ENCODE results near the gene SELPLG.

The SELPLG gene

DNA sequence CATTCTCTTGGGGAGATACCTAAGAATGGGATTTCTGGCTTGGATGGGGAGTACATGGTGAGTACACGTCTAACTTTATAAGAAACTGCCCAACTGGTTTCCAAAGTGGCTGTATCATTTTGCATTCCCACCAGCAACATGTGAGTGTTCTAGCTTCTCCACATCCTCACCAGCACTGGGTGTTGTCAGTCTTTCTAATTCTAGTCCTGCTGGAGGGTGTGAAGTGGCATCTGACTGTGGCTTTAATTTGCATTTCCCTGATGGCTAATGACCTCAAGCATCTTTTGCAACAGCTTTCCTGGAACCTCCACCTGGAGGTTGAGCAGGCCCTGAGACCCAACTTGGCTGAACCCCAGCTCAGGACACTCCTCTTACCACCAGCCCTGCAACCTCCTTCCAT, 17.8 kb downstream of the SELPLG start:
- TF ChIP-seq, protein P1, sequence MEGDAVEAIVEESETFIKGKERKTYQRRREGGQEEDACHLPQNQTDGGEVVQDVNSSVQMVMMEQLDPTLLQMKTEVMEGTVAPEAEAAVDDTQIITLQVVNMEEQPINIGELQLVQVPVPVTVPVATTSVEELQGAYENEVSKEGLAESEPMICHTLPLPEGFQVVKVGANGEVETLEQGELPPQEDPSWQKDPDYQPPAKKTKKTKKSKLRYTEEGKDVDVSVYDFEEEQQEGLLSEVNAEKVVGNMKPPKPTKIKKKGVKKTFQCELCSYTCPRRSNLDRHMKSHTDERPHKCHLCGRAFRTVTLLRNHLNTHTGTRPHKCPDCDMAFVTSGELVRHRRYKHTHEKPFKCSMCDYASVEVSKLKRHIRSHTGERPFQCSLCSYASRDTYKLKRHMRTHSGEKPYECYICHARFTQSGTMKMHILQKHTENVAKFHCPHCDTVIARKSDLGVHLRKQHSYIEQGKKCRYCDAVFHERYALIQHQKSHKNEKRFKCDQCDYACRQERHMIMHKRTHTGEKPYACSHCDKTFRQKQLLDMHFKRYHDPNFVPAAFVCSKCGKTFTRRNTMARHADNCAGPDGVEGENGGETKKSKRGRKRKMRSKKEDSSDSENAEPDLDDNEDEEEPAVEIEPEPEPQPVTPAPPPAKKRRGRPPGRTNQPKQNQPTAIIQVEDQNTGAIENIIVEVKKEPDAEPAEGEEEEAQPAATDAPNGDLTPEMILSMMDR (IDR thresholded peaks at IDR 0.05), result no peak
- Histone ChIP-seq H3K9ac (no peak overlapping the region), H3K9me3 (ENCODE audit: control insufficient read depth, low read length) (no peaks in the 10 kb centered on the region), H2AFZ (no peak overlapping the region), H3K4me1 (peaks cover 5% of the 10 kb centered on the region), H3K27ac (no peak overlapping the region), H3K36me3 (ENCODE audit: control insufficient read depth, insufficient read depth, low read length) (no peaks in the 10 kb centered on the region), H3K79me2 (no peaks in the 10 kb centered on the region), H3K27me3 (ENCODE audit: control insufficient read depth, insufficient read depth, low read length) (no peaks in the 10 kb centered on the region), H3K4me2 (ENCODE audit: low read length) (no peak overlapping the region), H3K4me3 (ENCODE audit: low read depth, low read length) (no peak overlapping the region)

DNA sequence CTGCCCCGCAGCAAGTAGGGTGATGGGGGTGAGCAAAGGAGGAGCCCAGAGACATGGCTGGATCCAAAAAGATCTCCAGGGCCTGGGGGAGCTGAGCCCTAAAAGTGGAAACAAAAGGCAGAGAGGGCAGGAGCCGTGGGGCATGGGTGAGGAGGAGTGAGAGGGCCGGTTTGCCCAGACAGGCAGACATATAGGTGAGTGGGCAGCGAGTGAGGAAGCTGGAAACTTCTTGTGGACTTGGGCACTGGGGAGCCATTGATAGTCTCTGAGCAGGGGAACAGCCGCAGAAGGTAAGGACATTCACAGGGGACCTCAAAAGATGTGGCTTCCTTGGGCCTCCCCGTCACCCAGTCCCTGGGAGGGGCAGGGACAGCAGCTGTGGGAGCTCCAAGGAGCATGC, 19.1 kb downstream of the SELPLG start:
- peaks cover 5% of the 10 kb centered on the region for H3K4me1 ChIP-seq
- no peaks in the 10 kb centered on the region for H3K36me3 ChIP-seq (ENCODE audit: control insufficient read depth, insufficient read depth, low read length)
- no peaks in the 10 kb centered on the region for H3K79me2 ChIP-seq
- no peak overlapping the region for H3K27ac ChIP-seq
- TF ChIP-seq, protein P1 (IDR thresholded peaks at IDR 0.05), result no peak
- H2AFZ ChIP-seq, result no peak overlapping the region
- H3K9me3 ChIP-seq (ENCODE audit: control insufficient read depth, low read length), result no peaks in the 10 kb centered on the region
- H3K4me2 ChIP-seq (ENCODE audit: low read length), result no peak overlapping the region
- H3K4me3 ChIP-seq (ENCODE audit: low read depth, low read length), result no peak overlapping the region
- H3K27me3 ChIP-seq (ENCODE audit: control insufficient read depth, insufficient read depth, low read length), result no peaks in the 10 kb centered on the region
- no peak overlapping the region for H3K9ac ChIP-seq

DNA sequence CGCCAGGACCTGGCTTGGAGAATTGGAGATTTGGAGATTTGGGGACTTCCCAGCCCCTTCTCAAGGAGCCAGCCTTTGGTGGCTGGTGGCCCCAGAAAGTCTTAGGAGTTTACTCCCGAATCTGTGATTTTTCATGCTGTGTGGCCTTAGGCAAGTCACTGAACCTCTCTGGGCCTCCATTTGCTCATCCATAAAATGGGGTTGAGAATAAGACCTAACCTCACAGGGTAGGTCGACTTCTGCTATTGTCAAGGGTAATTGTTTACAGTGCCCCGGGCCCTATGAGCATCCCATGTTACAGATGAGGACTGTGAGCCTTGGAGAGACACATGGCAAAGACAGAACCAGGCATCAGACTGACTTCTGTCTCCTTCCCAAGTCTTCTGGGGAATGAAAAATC, 19.7 kb downstream of the SELPLG start:
- H3K79me2 ChIP-seq, result no peaks in the 10 kb centered on the region
- H3K4me3 ChIP-seq (ENCODE audit: low read depth, low read length), result no peak overlapping the region
- H3K27ac ChIP-seq, result no peak overlapping the region
- H3K4me2 ChIP-seq (ENCODE audit: low read length), result no peak overlapping the region
- H3K4me1 ChIP-seq, result peaks cover 5% of the 10 kb centered on the region
- no peak overlapping the region for H2AFZ ChIP-seq
- TF ChIP-seq, protein P1 (IDR thresholded peaks at IDR 0.05), result no peak
- H3K9ac ChIP-seq, result no peak overlapping the region
- H3K27me3 ChIP-seq (ENCODE audit: control insufficient read depth, insufficient read depth, low read length), result no peaks in the 10 kb centered on the region
- no peaks in the 10 kb centered on the region for H3K36me3 ChIP-seq (ENCODE audit: control insufficient read depth, insufficient read depth, low read length)
- H3K9me3 ChIP-seq (ENCODE audit: control insufficient read depth, low read length), result no peaks in the 10 kb centered on the region

DNA sequence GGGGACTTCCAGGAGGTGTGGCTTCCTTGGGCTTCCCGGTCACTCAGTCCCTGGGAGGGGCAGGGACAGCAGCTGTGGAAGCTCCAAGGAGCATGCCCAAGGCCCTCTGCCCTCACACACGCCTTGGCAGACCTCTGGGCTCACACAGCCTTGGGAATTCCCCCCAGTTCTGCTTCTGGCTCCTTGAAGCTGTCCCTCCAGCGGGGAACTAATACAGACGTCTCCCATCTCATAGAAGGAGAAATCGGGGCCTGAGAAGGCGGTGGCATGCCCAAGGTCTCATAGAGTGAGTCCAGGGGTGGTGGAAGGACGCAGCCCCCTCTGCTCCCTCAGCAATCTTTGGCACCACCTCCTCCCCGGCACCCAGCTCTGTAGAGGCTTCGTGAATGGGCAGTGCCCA, 20.1 kb downstream of the SELPLG start:
- Histone ChIP-seq H3K9me3 (ENCODE audit: control insufficient read depth, low read length) (no peaks in the 10 kb centered on the region), H3K4me2 (ENCODE audit: low read length) (no peak overlapping the region), H2AFZ (no peak overlapping the region), H3K36me3 (ENCODE audit: control insufficient read depth, insufficient read depth, low read length) (no peaks in the 10 kb centered on the region), H3K4me1 (peaks cover 5% of the 10 kb centered on the region), H3K27me3 (ENCODE audit: control insufficient read depth, insufficient read depth, low read length) (no peaks in the 10 kb centered on the region), H3K9ac (no peak overlapping the region), H3K27ac (no peak overlapping the region), H3K79me2 (no peaks in the 10 kb centered on the region), H3K4me3 (ENCODE audit: low read depth, low read length) (no peak overlapping the region)
- TF ChIP-seq, protein P1 (IDR thresholded peaks at IDR 0.05), result no peak

DNA sequence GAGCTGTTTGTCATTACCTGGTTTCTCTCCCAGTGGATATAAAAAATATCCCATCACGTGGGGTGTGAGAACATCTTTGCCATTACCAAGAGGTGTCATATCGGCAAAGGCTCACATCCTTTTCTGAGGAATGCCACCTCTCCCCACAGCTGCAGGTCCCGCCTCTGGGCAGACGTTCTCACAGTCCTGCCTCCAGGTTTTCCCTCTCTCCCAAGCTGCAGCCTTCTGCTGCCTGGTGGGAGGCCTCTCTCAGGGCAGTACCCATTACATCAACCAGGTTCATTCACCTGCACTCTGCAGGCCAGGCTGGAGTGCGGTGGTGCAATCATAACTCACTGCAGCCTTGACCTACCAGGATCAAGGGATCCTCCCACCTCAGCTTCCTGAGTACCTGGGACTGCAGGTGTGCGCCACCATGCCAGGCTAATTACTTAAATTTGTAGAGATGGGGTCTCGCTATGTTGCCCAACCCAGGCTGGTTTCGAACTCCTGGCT, 20.9 kb downstream of the SELPLG start:
- Histone ChIP-seq H3K79me2 (no peaks in the 10 kb centered on the region), H3K27ac (no peak overlapping the region), H3K4me3 (ENCODE audit: low read depth, low read length) (no peak overlapping the region), H3K9me3 (ENCODE audit: control insufficient read depth, low read length) (no peaks in the 10 kb centered on the region), H3K36me3 (ENCODE audit: control insufficient read depth, insufficient read depth, low read length) (no peaks in the 10 kb centered on the region), H2AFZ (no peak overlapping the region), H3K4me2 (ENCODE audit: low read length) (no peak overlapping the region), H3K9ac (no peak overlapping the region), H3K27me3 (ENCODE audit: control insufficient read depth, insufficient read depth, low read length) (no peaks in the 10 kb centered on the region), H3K4me1 (no peaks in the 10 kb centered on the region)
- TF ChIP-seq, protein P1 (IDR thresholded peaks at IDR 0.05), result no peak
